Tibial artery (tissue), 4 donors: ENCODE data around the gene CERT1.

ENCODE experiments used
- DNase-seq, 2 donors: peaks; one replicate each; pipeline ENCODE4 v3.0.0-alpha.2; 2019
- H3K27ac ChIP-seq, 2 donors: fragments of 200-600 bp; sonication (generic) in 1 of 2; 1 replicate in 1 of 2; 2 replicates in 1 of 2; pipeline ENCODE4 v1.5.1; 2018 to 2019; ENCODE audit warnings: mild to moderate bottlenecking in 1 of 2
- H3K27me3 ChIP-seq, 2 donors: fragments of 200-600 bp; sonication (generic) in 1 of 2; one replicate each; pipeline versions ENCODE4 v1.5.1 to v1.6.0; 2016 to 2019
- H3K36me3 ChIP-seq, 3 donors: fragments of 200-600 bp; sonication (generic) in 2 of 3; one replicate each; pipeline ENCODE4 v1.5.1; 2016 to 2019; ENCODE audit warnings: mild to moderate bottlenecking in 2 of 3
- H3K4me1 ChIP-seq, 4 donors: fragments of 200-600 bp; sonication (generic) in 2 of 4; 1 replicate in 3 of 4; 2 replicates in 1 of 4; pipeline ENCODE4 v1.5.1; 2016 to 2019
- H3K4me3 ChIP-seq, 2 donors: fragments of 200-600 bp; sonication (generic) in 1 of 2; 1 replicate in 1 of 2; 2 replicates in 1 of 2; pipeline ENCODE4 v1.5.1; 2018 to 2019; ENCODE audit warnings: mild to moderate bottlenecking in 2 of 2
- H3K9me3 ChIP-seq, 3 donors: fragments of 200-600 bp; sonication (generic) in 1 of 3; one replicate each; pipeline ENCODE4 v1.5.1; 2016 to 2019
- intact Hi-C: fragments of 100-400 bp; cut with DNase I; formaldehyde crosslinking; loops from one replicate; pipeline ENCODE4 v1.15.0; 2023; ENCODE audit warnings: low total_unique reads
- TF ChIP-seq, protein P1 (sequence below), 2 experiments: fragments of 200-600 bp in 1 of 2; fragments of 450-650 bp in 1 of 2; IDR thresholded peaks; one replicate each; pipeline ENCODE4 v1.5.1; 2017 to 2019; ENCODE audit warnings: antibody characterized with exemption in 2 of 2, mild to moderate bottlenecking in 1 of 2, moderate library complexity in 1 of 2

Gene CERT1

DNA sequence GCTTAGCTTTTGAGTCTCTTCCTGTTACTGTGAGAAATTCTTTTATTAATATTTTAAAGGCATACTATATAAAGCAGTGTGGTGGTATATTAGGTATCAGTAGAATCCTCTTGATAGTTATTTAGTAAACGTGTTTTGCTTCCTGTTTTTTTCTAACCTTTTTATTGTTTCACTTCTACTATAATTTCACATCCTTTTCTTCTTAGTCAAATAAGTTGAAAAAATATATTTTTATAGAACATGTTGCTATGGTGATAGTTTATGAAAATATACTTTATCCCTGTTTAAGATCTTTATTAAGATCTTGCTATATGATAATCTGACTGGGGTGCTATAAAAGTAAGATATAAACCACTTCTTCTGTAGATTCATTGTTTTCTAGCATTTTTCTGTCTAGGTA, 2.4 kb upstream of the CERT1 start:
- H3K27me3 ChIP-seq, result no peaks in the 10 kb centered on the region
- no peaks in the 10 kb centered on the region for H3K36me3 ChIP-seq
- H3K4me3 ChIP-seq, result no peak overlapping the region
- TF ChIP-seq, protein P1, sequence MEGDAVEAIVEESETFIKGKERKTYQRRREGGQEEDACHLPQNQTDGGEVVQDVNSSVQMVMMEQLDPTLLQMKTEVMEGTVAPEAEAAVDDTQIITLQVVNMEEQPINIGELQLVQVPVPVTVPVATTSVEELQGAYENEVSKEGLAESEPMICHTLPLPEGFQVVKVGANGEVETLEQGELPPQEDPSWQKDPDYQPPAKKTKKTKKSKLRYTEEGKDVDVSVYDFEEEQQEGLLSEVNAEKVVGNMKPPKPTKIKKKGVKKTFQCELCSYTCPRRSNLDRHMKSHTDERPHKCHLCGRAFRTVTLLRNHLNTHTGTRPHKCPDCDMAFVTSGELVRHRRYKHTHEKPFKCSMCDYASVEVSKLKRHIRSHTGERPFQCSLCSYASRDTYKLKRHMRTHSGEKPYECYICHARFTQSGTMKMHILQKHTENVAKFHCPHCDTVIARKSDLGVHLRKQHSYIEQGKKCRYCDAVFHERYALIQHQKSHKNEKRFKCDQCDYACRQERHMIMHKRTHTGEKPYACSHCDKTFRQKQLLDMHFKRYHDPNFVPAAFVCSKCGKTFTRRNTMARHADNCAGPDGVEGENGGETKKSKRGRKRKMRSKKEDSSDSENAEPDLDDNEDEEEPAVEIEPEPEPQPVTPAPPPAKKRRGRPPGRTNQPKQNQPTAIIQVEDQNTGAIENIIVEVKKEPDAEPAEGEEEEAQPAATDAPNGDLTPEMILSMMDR (IDR thresholded peaks at IDR 0.05), result no peak
- intact Hi-C loops, result loop anchor here (2.0 to 5.0 kb wide), 2 partner anchors 203 to 462 kb away; partner anchors contain the start of genes GCNT4 and POC5
- no peaks in the 10 kb centered on the region for H3K9me3 ChIP-seq
- H3K27ac ChIP-seq, result no peak overlapping the region
- DNase-seq, result no peak
- H3K4me1 ChIP-seq, result peaks cover 0 to 38% (median 16%) of the 10 kb centered on the region in 4 donors

DNA sequence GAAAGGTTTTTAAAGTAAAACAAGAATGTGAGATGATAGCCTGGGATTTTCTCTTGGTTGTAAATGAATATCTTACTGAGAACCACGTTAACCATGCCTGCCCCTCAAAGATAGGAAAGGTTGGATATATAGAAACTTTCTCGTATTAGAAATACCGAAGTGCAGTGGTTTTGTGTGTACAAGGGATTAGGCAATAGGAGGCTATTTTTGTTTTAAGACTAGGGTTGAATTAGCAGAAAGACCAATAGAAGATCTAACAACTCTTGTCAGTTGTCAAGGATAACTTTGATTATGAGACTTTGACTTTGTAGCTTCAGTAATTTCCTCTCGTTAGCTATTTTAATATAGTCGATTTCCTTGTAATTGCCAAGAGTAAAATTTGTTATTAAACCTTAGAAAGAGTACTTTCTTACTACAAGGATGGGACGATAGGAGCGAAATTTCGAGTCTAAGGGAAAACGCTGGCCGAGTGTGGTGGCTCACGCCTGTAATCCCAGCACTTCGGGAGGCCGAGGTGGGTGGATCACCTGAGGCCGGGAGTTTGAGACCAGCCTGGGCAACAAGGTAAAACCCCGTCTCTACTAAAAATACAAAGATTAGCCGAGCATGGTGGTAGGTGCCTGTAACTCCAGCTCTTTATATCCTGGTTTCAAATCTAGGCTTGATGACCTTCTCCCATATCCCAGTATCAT, 1.1 kb upstream of the CERT1 start:
- no peaks in the 10 kb centered on the region for H3K9me3 ChIP-seq
- intact Hi-C loops, result loop anchor here (2.0 to 5.0 kb wide), 2 partner anchors 204 to 460 kb away; partner anchors contain the start of genes GCNT4 and POC5
- H3K4me1 ChIP-seq, result peaks cover 0 to 47% (median 16%) of the 10 kb centered on the region in 4 donors
- no peaks in the 10 kb centered on the region for H3K36me3 ChIP-seq
- TF ChIP-seq, protein P1 (IDR thresholded peaks at IDR 0.05), result no peak
- no peaks in the 10 kb centered on the region for H3K27me3 ChIP-seq
- DNase-seq, result no peak
- peak overlapping the region; percentile 81 to 92 for H3K4me3 ChIP-seq
- H3K27ac ChIP-seq, result peak overlapping the region; percentile 93 to 97

DNA sequence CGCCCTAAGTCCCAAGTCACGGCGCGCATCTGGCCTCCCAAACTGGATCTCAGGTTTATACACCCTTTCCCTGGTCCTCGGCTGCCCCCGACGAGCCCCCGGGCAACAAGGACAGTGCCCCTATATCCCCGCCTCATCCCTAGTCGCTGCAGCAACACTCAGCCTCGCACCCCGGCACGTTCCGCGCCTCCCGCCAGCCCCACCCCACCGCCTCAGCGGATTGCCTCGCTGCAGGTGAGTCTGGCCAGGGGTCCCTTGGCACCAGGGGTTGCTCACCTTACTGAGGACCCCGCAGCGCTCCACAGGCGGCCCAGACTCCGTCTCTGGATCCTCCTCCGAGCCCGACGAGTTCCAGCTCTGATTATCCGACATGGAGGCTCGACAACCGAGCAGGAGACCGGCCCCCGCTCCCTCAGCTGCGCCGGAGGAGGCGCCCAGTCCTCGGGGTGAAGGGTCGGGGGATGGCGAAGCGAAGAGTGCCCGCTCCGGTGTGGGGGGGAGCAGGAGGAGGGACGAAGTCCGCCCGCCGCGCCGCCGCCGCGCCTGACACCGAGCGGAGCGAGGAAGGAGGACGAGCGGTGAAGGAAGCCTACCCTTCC, 494 bp downstream of the CERT1 start:
- Histone ChIP-seq H3K27me3 (no peaks in the 10 kb centered on the region), H3K27ac (peak overlapping the region; percentile 93 to 97), H3K9me3 (no peaks in the 10 kb centered on the region), H3K4me1 (peaks cover 0 to 42% (median 16%) of the 10 kb centered on the region in 4 donors), H3K36me3 (no peaks in the 10 kb centered on the region), H3K4me3 (peak overlapping the region; percentile 81 to 92)
- peak; percentile 45 to 79 for DNase-seq
- intact Hi-C loops, result loop anchor here (5.0 kb wide), 1 partner anchor 459 kb away; the partner anchor contains the start of gene GCNT4
- TF ChIP-seq, protein P1 (IDR thresholded peaks at IDR 0.05), result no peak

DNA sequence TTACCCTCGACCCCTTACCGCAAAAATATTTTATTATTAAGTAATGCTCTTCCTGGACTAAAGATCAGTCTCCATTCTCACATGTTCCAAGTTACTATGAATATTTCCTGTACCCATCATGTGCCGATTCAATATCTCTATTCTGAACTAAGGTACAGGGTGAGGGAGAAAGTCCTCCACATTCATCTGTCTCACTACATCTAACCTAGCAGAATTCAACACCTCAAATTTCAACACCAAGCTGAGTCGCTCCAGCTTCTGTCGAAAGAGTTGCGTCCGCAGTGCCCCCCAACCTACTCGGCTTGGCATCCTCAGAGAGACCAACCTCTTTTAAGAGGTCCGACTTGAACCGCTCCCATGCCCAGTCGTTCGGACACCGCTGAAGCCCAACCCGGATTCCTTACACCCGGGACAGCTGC, 1.0 kb downstream of the CERT1 start:
- Histone ChIP-seq H3K27ac (peak overlapping the region; percentile 93 to 97), H3K27me3 (no peaks in the 10 kb centered on the region), H3K36me3 (no peaks in the 10 kb centered on the region), H3K4me3 (peak overlapping the region; percentile 81 to 92), H3K4me1 (peaks cover 0 to 42% (median 16%) of the 10 kb centered on the region in 4 donors), H3K9me3 (no peaks in the 10 kb centered on the region)
- intact Hi-C loops, result loop anchor here (5.0 kb wide), 1 partner anchor 458 kb away; the partner anchor contains the start of gene GCNT4
- TF ChIP-seq, protein P1 (IDR thresholded peaks at IDR 0.05), result no peak
- DNase-seq, result peak in 1 of 2 donors; percentile 73

DNA sequence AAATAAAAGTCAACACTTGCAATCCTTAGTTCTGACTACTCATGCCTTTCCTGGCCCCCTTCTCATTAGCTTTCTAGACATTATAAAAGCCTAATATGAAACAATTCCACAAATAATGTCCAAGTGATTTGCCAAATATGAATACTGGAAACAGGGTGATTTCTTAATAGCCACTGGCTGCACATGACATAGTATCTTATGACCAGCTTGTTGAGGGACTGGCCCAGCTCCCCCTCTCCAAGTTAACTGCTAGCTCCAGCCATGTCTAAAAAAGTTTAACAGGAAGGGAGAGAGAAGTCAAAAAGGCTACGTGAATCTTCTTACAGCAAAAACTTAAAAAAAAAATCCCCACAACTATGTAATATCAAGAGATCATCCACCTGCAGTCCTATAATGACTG, 1.5 kb downstream of the CERT1 start:
- no peaks in the 10 kb centered on the region for H3K9me3 ChIP-seq
- no peaks in the 10 kb centered on the region for H3K27me3 ChIP-seq
- DNase-seq, result peak; percentile 70
- H3K4me3 ChIP-seq, result peak overlapping the region; percentile 81 to 92
- H3K27ac ChIP-seq, result peak overlapping the region; percentile 93 to 97
- H3K36me3 ChIP-seq, result peaks cover 0 to 3% (median 0%) of the 10 kb centered on the region in 3 donors
- TF ChIP-seq, protein P1 (IDR thresholded peaks at IDR 0.05), result no peak
- peaks cover 0 to 42% (median 16%) of the 10 kb centered on the region in 4 donors for H3K4me1 ChIP-seq
- intact Hi-C loops, result loop anchor here (5.0 kb wide), 1 partner anchor 458 kb away; the partner anchor contains the start of gene GCNT4
